ENCODE data around the gene PPT1. TPM values are rescaled to one million over a fixed set of nuclear protein-coding genes. Genes with fewer than 3 reads are reported as not detected.

PPT1 gene
- total RNA-seq, 3 donors from 2014 or later = 84.0 to 126 (median 108) TPM

DNA sequence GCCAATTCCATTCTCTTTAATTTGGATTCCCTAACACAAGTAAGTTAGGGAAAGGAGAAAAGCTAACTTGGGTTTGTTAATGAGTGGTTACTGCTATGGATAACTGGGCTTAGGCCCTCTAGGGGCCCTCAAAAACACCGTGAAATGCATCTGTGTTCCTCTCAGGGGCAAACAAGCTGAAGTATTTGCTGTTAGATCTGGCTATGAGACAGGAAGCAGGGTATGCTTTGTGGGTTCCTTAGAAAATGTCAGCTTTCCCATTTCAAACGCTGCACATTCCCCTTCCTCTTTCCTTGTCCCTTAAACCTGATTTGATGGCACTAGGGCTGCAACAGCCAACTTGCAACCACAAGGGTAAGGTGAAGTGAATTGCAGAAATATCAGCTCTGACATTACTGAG, 62.2 kb downstream of the PPT1 start:
- no peaks in the 10 kb centered on the region for H3K9me3 ChIP-seq
- intact Hi-C loops (cut with DNase I; ENCODE audit: low total_unique reads) = no loop called here
- TF ChIP-seq POLR2A (IDR thresholded peaks at IDR 0.05) (no peak), POLR2AphosphoS5 (IDR thresholded peaks at IDR 0.05) (no peak)
- TF ChIP-seq, protein P1, sequence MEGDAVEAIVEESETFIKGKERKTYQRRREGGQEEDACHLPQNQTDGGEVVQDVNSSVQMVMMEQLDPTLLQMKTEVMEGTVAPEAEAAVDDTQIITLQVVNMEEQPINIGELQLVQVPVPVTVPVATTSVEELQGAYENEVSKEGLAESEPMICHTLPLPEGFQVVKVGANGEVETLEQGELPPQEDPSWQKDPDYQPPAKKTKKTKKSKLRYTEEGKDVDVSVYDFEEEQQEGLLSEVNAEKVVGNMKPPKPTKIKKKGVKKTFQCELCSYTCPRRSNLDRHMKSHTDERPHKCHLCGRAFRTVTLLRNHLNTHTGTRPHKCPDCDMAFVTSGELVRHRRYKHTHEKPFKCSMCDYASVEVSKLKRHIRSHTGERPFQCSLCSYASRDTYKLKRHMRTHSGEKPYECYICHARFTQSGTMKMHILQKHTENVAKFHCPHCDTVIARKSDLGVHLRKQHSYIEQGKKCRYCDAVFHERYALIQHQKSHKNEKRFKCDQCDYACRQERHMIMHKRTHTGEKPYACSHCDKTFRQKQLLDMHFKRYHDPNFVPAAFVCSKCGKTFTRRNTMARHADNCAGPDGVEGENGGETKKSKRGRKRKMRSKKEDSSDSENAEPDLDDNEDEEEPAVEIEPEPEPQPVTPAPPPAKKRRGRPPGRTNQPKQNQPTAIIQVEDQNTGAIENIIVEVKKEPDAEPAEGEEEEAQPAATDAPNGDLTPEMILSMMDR (IDR thresholded peaks at IDR 0.05) = no peak
- no peak for DNase-seq (ENCODE audit: low spot score in 2 of 2)
- no peaks in the 10 kb centered on the region for H3K36me3 ChIP-seq
- no peaks in the 10 kb centered on the region for H3K27me3 ChIP-seq
- peak overlapping the region in 1 of 2 donors; percentile 26 for H3K27ac ChIP-seq
- peaks cover 8 to 12% of the 10 kb centered on the region in 2 donors for H3K4me1 ChIP-seq
- H3K4me3 ChIP-seq = no peak overlapping the region

- Histone ChIP-seq H3K9me3 (no peaks in the 10 kb centered on the region), H3K4me3 (no peak overlapping the region), H3K27ac (no peak overlapping the region), H3K4me1 (peaks cover 8 to 12% of the 10 kb centered on the region in 2 donors), H3K27me3 (no peaks in the 10 kb centered on the region), H3K36me3 (no peaks in the 10 kb centered on the region)
- DNase-seq (ENCODE audit: low spot score in 2 of 2) = peak in 1 of 2 donors; percentile 47
- TF ChIP-seq, protein P1 (IDR thresholded peaks at IDR 0.05) = peak; percentile 54 to 56 (median 56)
- TF ChIP-seq POLR2AphosphoS5 (IDR thresholded peaks at IDR 0.05) (no peak), POLR2A (IDR thresholded peaks at IDR 0.05) (no peak)
- intact Hi-C loops (cut with DNase I; ENCODE audit: low total_unique reads) = no loop called here
Measured at GRCh38 chr1:40032240-40032891, 64.7 kb downstream of the PPT1 start.

GRCh38 chr1:40030528-40031135, 66.4 kb downstream of the PPT1 start:
- TF ChIP-seq, protein P1 (IDR thresholded peaks at IDR 0.05) = no peak
- no peak for TF ChIP-seq POLR2A (IDR thresholded peaks at IDR 0.05)

GRCh38 chr1:40029608-40030007, 67.4 kb downstream of the PPT1 start:
- TF ChIP-seq POLR2AphosphoS5 (IDR thresholded peaks at IDR 0.05) = no peak
- no peak for TF ChIP-seq POLR2A (IDR thresholded peaks at IDR 0.05)
- TF ChIP-seq, protein P1 (IDR thresholded peaks at IDR 0.05) = no peak
- Histone ChIP-seq H3K4me1 (peaks cover 0 to 5% of the 10 kb centered on the region in 2 donors), H3K36me3 (no peaks in the 10 kb centered on the region), H3K4me3 (no peak overlapping the region), H3K9me3 (no peaks in the 10 kb centered on the region), H3K27ac (no peak overlapping the region), H3K27me3 (no peaks in the 10 kb centered on the region)
- intact Hi-C loops (cut with DNase I; ENCODE audit: low total_unique reads) = no loop called here
- DNase-seq (ENCODE audit: low spot score in 2 of 2) = no peak

More at GRCh38 chr1:40030528-40031135, 66.4 kb downstream of the PPT1 start:
- Histone ChIP-seq H3K27me3 (no peaks in the 10 kb centered on the region), H3K27ac (peak overlapping the region; percentile 44 to 46), H3K36me3 (no peaks in the 10 kb centered on the region), H3K9me3 (no peaks in the 10 kb centered on the region), H3K4me3 (no peak overlapping the region), H3K4me1 (peaks cover 0 to 5% of the 10 kb centered on the region in 2 donors)
- intact Hi-C loops (cut with DNase I; ENCODE audit: low total_unique reads) = no loop called here
- DNase-seq (ENCODE audit: low spot score in 2 of 2) = peak in 1 of 2 donors; percentile 36

- Histone ChIP-seq H3K36me3 (no peaks in the 10 kb centered on the region), H3K27me3 (no peaks in the 10 kb centered on the region), H3K4me1 (peaks cover 0 to 5% of the 10 kb centered on the region in 2 donors), H3K27ac (no peak overlapping the region), H3K9me3 (peaks cover 0 to 4% of the 10 kb centered on the region in 2 donors), H3K4me3 (no peak overlapping the region)
- intact Hi-C loops (cut with DNase I; ENCODE audit: low total_unique reads) = no loop called here
- TF ChIP-seq POLR2A (IDR thresholded peaks at IDR 0.05) (no peak), POLR2AphosphoS5 (IDR thresholded peaks at IDR 0.05) (no peak)
- TF ChIP-seq, protein P1 (IDR thresholded peaks at IDR 0.05) = no peak
- DNase-seq (ENCODE audit: low spot score in 2 of 2) = no peak
Measured at GRCh38 chr1:40027647-40028046, 69.4 kb downstream of the PPT1 start.
